Measurements from ENCODE around the gene TENT4A. TPM values are rescaled to one million over a fixed set of nuclear protein-coding genes. Genes with fewer than 3 reads are reported as not detected.
"Not testable (repeated sequence)": the region's sequence is repeated elsewhere in the genome, so short reads cannot be mapped to it uniquely, and the experiment has no call there.

The TENT4A gene
- total RNA-seq = 10 to 100 TPM; 20.9 to 70.3 (median 28.1) TPM

DNA sequence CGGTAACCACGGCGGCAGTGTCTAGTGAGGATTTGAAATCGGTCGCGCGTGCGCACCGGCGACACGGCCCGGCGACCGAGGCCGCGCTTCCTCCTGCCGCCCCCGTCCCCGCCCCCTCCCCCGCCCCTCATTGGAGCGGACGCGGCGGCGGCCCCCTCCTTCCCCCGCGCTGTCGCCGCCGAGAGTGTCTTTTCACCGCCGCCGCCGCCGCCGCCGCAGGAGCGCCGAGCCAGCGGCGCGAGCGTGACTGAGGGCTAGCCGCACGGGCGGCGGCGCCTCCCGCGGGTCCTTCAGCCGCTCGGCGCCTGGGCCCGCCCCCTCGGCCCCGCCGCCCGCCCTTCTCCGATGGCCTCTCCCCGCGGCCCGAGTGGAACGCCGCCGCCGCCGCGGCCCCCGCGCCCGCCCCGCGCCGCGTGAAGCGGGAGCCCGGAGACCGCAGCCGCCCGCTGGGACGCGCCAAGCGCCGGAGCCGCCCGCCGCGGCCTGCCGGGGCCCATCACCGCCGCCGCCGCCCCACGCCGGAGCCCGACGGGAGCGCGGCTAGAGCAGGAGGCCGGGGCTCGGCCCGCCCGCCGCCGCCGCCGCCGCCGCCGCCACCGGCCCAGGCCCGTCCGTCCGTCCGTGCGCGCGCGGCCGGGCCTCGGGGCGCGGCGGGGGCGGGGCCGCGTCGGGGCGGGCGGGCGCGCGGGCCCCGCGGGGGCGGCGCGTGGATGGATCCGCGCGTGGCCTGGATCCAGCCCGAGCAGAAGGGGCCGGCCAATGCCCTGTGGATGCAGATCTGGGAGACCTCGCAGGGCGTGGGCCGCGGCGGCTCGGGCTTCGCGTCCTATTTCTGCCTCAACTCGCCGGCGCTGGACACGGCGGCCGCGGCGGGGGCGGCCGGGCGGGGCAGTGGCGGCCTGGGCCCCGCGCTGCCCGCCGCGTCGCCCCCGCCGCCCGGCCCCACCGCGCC lies at the start of gene TENT4A:
TSS of gene TENT4A (plus strand) at position 159 of the 952 bp plus-strand sequence. CDS start at position 711, 552 bp downstream.
- Histone ChIP-seq H3K4me1 (peaks cover 28 to 43% (median 37%) of the 10 kb centered on the region in 4 donors), H3K27me3 (no peaks in the 10 kb centered on the region), H3K27ac (peak within 1 kb of the TSS; percentile 96 to 99 (median 98)), H3K9me3 (no peaks in the 10 kb centered on the region), H3K36me3 (no peaks in the 10 kb centered on the region), H3K4me3 (peak within 1 kb of the TSS; percentile 69 to 87 (median 80))
- no peak for TF ChIP-seq POLR2A (IDR thresholded peaks at IDR 0.05)
- TF ChIP-seq EP300 (IDR thresholded peaks at IDR 0.05; ENCODE audit: low read depth) = no peak
- peak in 1 of 3 donors; percentile 61 for TF ChIP-seq POLR2AphosphoS5 (IDR thresholded peaks at IDR 0.05)
- TF ChIP-seq, protein P1, sequence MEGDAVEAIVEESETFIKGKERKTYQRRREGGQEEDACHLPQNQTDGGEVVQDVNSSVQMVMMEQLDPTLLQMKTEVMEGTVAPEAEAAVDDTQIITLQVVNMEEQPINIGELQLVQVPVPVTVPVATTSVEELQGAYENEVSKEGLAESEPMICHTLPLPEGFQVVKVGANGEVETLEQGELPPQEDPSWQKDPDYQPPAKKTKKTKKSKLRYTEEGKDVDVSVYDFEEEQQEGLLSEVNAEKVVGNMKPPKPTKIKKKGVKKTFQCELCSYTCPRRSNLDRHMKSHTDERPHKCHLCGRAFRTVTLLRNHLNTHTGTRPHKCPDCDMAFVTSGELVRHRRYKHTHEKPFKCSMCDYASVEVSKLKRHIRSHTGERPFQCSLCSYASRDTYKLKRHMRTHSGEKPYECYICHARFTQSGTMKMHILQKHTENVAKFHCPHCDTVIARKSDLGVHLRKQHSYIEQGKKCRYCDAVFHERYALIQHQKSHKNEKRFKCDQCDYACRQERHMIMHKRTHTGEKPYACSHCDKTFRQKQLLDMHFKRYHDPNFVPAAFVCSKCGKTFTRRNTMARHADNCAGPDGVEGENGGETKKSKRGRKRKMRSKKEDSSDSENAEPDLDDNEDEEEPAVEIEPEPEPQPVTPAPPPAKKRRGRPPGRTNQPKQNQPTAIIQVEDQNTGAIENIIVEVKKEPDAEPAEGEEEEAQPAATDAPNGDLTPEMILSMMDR (IDR thresholded peaks at IDR 0.05) = no peak
- in situ Hi-C loops (cut with MboI; ENCODE audit: low pct_ligation_motif_present in 1 of 4, low pct_unique_long_range_greater_than_20kb in 1 of 4, low sequenced_read_pairs in 3 of 4) = loop anchor here in 1 of 4 donors (10.0 kb wide), 1 partner anchor 79 kb away; the partner anchor contains the start of genes NSUN2 and SRD5A1
- intact Hi-C loops (cut with DNase I; ENCODE audit: low total_unique reads) = loop anchor here (5.0 kb wide), 1 partner anchor 81 kb away; the partner anchor contains the start of genes NSUN2 and SRD5A1
- WGBS, 2 donors (ENCODE audit: low coverage in 1 of 2) = 3% methylated on average over 14 of the region's 174 CpGs; no CpG with 5 or more reads in 1 of the 2 donors
- DNase-seq = peak; percentile 46

DNA sequence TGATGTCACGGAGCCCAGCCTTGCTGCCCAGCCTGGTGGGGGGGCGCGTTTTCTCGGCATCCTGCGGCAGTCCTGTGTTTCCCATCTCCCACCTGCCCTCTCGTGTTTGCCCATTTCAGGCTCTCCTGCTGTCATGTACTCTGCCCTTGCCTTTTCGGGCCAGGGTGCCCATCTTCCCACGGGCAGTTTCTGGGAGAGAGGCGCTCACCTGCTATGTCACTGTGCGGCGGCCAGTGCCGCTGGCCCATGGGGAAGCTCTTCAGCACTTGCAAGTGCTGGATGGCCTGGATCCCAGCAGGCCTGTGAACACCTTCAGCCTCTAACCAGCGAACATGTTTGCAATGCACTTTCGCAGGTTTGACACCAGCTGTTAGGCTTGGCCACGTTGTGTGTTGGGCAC lies 46.5 kb upstream of the TENT4A start:
- DNase-seq = no peak
- intact Hi-C loops (cut with DNase I; ENCODE audit: low total_unique reads) (no loop called here), in situ Hi-C loops (cut with MboI; ENCODE audit: low pct_ligation_motif_present in 1 of 4, low pct_unique_long_range_greater_than_20kb in 1 of 4, low sequenced_read_pairs in 3 of 4) (no loop called here)
- no peak overlapping the region for H3K27ac ChIP-seq
- H3K4me3 ChIP-seq = no peak overlapping the region
- H3K4me1 ChIP-seq = no peaks in the 10 kb centered on the region
- WGBS, 2 donors (ENCODE audit: low coverage in 1 of 2) = 96 to 100% methylated on average over 3 to 15 of the region's 15 CpGs
- no peaks in the 10 kb centered on the region for H3K36me3 ChIP-seq
- H3K27me3 ChIP-seq = no peaks in the 10 kb centered on the region
- TF ChIP-seq POLR2A (IDR thresholded peaks at IDR 0.05) = no peak
- H3K9me3 ChIP-seq = no peaks in the 10 kb centered on the region

DNA sequence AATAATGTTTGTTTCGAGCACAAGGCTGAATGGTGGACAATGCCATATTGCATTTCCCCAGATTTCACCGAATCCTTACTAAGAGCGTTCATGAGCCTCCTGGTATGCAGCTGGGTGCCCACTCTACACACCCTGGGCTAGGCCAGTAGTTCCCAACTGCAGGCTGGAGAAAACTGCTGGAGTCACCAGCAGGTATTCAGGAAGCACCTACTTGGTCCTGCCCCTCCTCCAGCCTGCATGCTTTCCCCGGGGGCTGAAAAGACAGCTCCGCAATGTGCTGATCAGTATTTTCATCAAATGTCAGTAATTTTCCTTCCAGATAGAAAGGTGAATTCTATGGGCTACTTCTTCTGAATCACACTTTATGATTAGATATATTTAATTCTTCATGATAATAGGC lies 45.6 kb upstream of the TENT4A start:
- TF ChIP-seq POLR2AphosphoS5 (IDR thresholded peaks at IDR 0.05) = no peak
- TF ChIP-seq, protein P1 (IDR thresholded peaks at IDR 0.05) = no peak
- TF ChIP-seq POLR2A (IDR thresholded peaks at IDR 0.05) = no peak
- TF ChIP-seq EP300 (IDR thresholded peaks at IDR 0.05; ENCODE audit: low read depth) = no peak
- Histone ChIP-seq H3K27me3 (no peaks in the 10 kb centered on the region), H3K27ac (no peak overlapping the region), H3K4me3 (no peak overlapping the region), H3K9me3 (no peaks in the 10 kb centered on the region), H3K4me1 (no peaks in the 10 kb centered on the region), H3K36me3 (no peaks in the 10 kb centered on the region)
- 89 to 95% methylated on average over 5 of the region's 5 CpGs for WGBS, 2 donors (ENCODE audit: low coverage in 1 of 2)
- in situ Hi-C loops (cut with MboI; ENCODE audit: low pct_ligation_motif_present in 1 of 4, low pct_unique_long_range_greater_than_20kb in 1 of 4, low sequenced_read_pairs in 3 of 4) (no loop called here), intact Hi-C loops (cut with DNase I; ENCODE audit: low total_unique reads) (no loop called here)
- no peak for DNase-seq

DNA sequence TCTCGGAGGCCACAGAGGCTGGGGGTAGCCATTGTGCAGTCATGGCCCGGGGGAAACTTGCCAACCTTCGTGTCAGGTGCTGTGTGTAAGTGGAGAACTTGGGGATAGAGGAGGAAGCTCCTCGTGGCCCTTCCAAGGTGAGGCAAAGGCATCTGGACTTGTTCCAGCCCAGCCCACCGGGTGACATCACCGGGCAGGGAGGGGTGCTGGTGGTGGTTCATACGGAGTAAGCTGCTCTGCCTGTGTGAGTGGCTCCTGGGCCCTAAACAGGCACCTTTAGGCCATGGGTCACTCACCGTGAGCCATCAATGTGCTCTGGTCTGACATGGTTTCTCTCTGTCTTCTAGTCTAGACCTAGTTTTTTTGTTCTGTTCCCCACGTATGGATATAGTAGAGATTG lies 44.5 kb upstream of the TENT4A start:
- DNase-seq; H3K4me1 ChIP-seq; H3K27ac ChIP-seq; H3K27me3 ChIP-seq; intact Hi-C loops (cut with DNase I; ENCODE audit: low total_unique reads); in situ Hi-C loops (cut with MboI; ENCODE audit: low pct_ligation_motif_present in 1 of 4, low pct_unique_long_range_greater_than_20kb in 1 of 4, low sequenced_read_pairs in 3 of 4); H3K36me3 ChIP-seq; H3K4me3 ChIP-seq; H3K9me3 ChIP-seq: not testable (repeated sequence)
- WGBS, 2 donors (ENCODE audit: low coverage in 1 of 2) = 86 to 100% methylated on average over 1 to 9 of the region's 9 CpGs

DNA sequence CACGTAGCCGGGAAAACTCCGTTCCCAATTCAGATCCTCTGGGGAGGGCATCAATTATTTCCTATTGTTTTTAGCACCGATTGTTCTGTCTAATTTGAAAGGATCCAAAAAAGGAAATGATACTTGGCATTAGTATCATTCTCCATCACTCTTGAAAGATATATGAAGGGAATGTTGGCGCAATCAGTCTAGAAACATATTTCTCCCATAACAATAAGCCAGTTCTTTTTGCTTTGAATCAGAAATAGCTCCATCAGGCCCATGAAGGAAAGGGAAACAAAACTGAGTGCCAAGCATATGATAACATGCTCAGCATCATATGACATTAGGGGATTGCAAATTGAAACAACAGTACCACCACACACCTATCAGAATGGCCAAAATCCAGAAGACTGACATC lies 40.2 kb upstream of the TENT4A start:
- intact Hi-C loops (cut with DNase I; ENCODE audit: low total_unique reads) = no loop called here
- H3K27ac ChIP-seq = no peak overlapping the region
- no peaks in the 10 kb centered on the region for H3K4me1 ChIP-seq
- DNase-seq = no peak
- in situ Hi-C loops (cut with MboI; ENCODE audit: low pct_ligation_motif_present in 1 of 4, low pct_unique_long_range_greater_than_20kb in 1 of 4, low sequenced_read_pairs in 3 of 4) = no loop called here
- no peaks in the 10 kb centered on the region for H3K27me3 ChIP-seq
- H3K4me3 ChIP-seq = no peak overlapping the region
- TF ChIP-seq, protein P1 (IDR thresholded peaks at IDR 0.05) = no peak
- TF ChIP-seq POLR2AphosphoS5 (IDR thresholded peaks at IDR 0.05) (no peak), EP300 (IDR thresholded peaks at IDR 0.05; ENCODE audit: low read depth) (no peak), POLR2A (IDR thresholded peaks at IDR 0.05) (no peak)
- H3K36me3 ChIP-seq = no peaks in the 10 kb centered on the region
- WGBS, 2 donors (ENCODE audit: low coverage in 1 of 2) = 69 to 96% methylated on average over 2 to 5 of the region's 5 CpGs
- H3K9me3 ChIP-seq = no peaks in the 10 kb centered on the region
